ENCODE measurements around the gene SLC30A7. TPM values are rescaled to one million over a fixed set of nuclear protein-coding genes. Genes with fewer than 3 reads are reported as not detected.

The SLC30A7 gene
- total and polyA plus RNA-seq, 2 donors from 2014 or later, result 4.4 to 40.2 TPM

DNA sequence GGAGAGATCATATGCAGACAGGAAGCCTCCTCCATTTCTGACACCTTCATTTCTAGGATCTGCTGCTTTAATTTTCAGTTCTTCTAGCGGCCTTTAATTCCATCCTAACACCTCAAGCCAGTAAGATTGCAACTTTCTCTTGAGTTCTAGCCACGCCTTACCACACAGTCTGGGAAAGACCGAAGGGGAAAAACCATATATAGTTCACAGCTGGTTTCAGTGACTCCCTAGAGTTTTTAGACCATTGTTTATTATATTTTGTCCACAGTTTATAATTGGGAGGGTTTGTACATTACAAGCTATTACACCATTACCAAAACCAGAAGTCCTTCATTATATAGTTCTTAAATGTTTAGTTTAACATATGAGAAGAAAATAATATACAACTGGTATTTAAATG is 92.2 kb downstream of the SLC30A7 start:
- TF ChIP-seq, protein P1, sequence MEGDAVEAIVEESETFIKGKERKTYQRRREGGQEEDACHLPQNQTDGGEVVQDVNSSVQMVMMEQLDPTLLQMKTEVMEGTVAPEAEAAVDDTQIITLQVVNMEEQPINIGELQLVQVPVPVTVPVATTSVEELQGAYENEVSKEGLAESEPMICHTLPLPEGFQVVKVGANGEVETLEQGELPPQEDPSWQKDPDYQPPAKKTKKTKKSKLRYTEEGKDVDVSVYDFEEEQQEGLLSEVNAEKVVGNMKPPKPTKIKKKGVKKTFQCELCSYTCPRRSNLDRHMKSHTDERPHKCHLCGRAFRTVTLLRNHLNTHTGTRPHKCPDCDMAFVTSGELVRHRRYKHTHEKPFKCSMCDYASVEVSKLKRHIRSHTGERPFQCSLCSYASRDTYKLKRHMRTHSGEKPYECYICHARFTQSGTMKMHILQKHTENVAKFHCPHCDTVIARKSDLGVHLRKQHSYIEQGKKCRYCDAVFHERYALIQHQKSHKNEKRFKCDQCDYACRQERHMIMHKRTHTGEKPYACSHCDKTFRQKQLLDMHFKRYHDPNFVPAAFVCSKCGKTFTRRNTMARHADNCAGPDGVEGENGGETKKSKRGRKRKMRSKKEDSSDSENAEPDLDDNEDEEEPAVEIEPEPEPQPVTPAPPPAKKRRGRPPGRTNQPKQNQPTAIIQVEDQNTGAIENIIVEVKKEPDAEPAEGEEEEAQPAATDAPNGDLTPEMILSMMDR (IDR thresholded peaks at IDR 0.05; ENCODE audit: borderline replicate concordance, extremely low read depth, insufficient read depth), result no peak
- Histone ChIP-seq H3K4me3 (ENCODE audit: low read length in 3 of 3) (no peak overlapping the region), H3K27ac (ENCODE audit: low read depth in 2 of 2, low read length in 2 of 2) (no peak overlapping the region), H3K36me3 (ENCODE audit: control insufficient read depth in 2 of 3, insufficient read depth in 3 of 3, low read length in 3 of 3) (no peaks in the 10 kb centered on the region), H3K9ac (ENCODE audit: low read length in 3 of 3) (no peak overlapping the region), H3K4me1 (ENCODE audit: control insufficient read depth in 2 of 3, insufficient read depth in 2 of 3, low read depth in 1 of 3, low read length in 3 of 3) (no peaks in the 10 kb centered on the region), H3K9me3 (ENCODE audit: control insufficient read depth in 2 of 3, insufficient read depth in 1 of 3, low read length in 3 of 3) (no peaks in the 10 kb centered on the region), H3K27me3 (ENCODE audit: control insufficient read depth, insufficient read depth, low read length) (no peaks in the 10 kb centered on the region)
- DNase-seq (no peak), FAIRE-seq (no peak)
- intact Hi-C loops (cut with DNase I), result no loop called here

- FAIRE-seq, result no peak
- TF ChIP-seq, protein P1 (IDR thresholded peaks at IDR 0.05; ENCODE audit: borderline replicate concordance, extremely low read depth, insufficient read depth), result no peak
- no peaks in the 10 kb centered on the region for H3K27me3 ChIP-seq (ENCODE audit: control insufficient read depth, insufficient read depth, low read length)
- H3K4me3 ChIP-seq (ENCODE audit: low read length in 3 of 3), result no peak overlapping the region
- no peaks in the 10 kb centered on the region for H3K4me1 ChIP-seq (ENCODE audit: control insufficient read depth in 2 of 3, insufficient read depth in 2 of 3, low read depth in 1 of 3, low read length in 3 of 3)
- no peak overlapping the region for H3K9ac ChIP-seq (ENCODE audit: low read length in 3 of 3)
- H3K36me3 ChIP-seq (ENCODE audit: control insufficient read depth in 2 of 3, insufficient read depth in 3 of 3, low read length in 3 of 3), result no peaks in the 10 kb centered on the region
- intact Hi-C loops (cut with DNase I), result no loop called here
- DNase-seq, result no peak
- H3K9me3 ChIP-seq (ENCODE audit: control insufficient read depth in 2 of 3, insufficient read depth in 1 of 3, low read length in 3 of 3), result no peaks in the 10 kb centered on the region
- no peak overlapping the region for H3K27ac ChIP-seq (ENCODE audit: low read depth in 2 of 2, low read length in 2 of 2)
Measured at GRCh38 chr1:100989306-100990077, 93.6 kb downstream of the SLC30A7 start.

DNA sequence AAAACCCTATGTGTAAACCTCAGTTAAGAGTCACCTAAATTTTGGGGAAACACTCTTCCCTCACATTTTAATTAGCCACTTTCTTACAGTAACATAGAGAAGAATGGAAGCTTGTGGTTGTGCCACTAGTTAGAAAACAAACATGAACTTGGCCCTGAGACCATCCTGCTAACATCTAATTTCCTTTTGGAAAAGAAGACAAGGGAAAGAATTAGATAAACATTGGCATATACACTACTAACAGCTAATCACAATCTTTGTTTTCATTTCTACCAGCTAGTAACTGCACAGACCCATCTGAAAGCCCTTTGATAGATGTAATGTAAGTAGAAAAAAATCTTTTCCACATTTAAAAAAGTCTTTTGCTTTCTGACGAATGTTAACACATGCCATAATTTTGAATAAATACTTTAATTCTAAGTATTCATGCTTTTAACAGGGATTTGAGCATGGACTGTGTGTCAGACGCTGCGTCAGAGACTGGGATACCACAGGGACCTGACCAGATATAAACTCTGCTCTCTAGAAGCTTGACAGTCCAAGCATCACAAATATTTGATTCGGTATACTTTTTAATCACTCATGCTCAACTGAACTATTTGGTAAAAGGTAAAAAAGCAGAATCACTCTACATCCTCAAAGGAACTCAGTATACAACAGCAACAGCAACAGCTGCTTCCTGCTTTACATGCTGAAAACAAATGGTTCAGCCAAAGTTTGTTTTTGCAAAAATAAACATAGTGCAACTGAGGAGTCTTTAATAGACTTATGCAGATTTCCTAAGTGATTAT is 99.5 kb downstream of the SLC30A7 start:
- H3K9ac ChIP-seq (ENCODE audit: low read length in 3 of 3), result no peak overlapping the region

More for the DNA sequence above, 99.5 kb downstream of the SLC30A7 start:
- Histone ChIP-seq H3K9me3 (ENCODE audit: control insufficient read depth in 2 of 3, insufficient read depth in 1 of 3, low read length in 3 of 3) (no peaks in the 10 kb centered on the region), H3K36me3 (ENCODE audit: control insufficient read depth in 2 of 3, insufficient read depth in 3 of 3, low read length in 3 of 3) (no peaks in the 10 kb centered on the region), H3K4me1 (ENCODE audit: control insufficient read depth in 2 of 3, insufficient read depth in 2 of 3, low read depth in 1 of 3, low read length in 3 of 3) (peaks cover 0 to 2% (median 0%) of the 10 kb centered on the region in 3 donors), H3K27me3 (ENCODE audit: control insufficient read depth, insufficient read depth, low read length) (no peaks in the 10 kb centered on the region), H3K27ac (ENCODE audit: low read depth in 2 of 2, low read length in 2 of 2) (no peak overlapping the region), H3K4me3 (ENCODE audit: low read length in 3 of 3) (no peak overlapping the region)
- DNase-seq, result peak in 1 of 5 donors; percentile 67
- TF ChIP-seq, protein P1 (IDR thresholded peaks at IDR 0.05; ENCODE audit: borderline replicate concordance, extremely low read depth, insufficient read depth), result no peak
- intact Hi-C loops (cut with DNase I), result no loop called here
- FAIRE-seq, result no peak

Data from kidney (tissue), 14 donors.